ENCODE data around the gene CDC42BPG.

- TF ChIP-seq EZH2phosphoT487 (IDR thresholded peaks at IDR 0.05; ENCODE audit: borderline replicate concordance, low read length) (no peak), CTCF (IDR thresholded peaks at IDR 0.05; ENCODE audit: low read depth, low read length, poor library complexity, severe bottlenecking) (no peak)
Observed at GRCh38 chr11:64789331-64790204, 54.9 kb downstream of the CDC42BPG start.
